GM21576 (cell line): ENCODE results near the gene CLMN.
"Not testable (repeated sequence)": the region's sequence is repeated elsewhere in the genome, so short reads cannot be mapped to it uniquely, and the experiment has no call there.

Source experiments
- ATAC-seq: cut with Tn5 transposase; IDR thresholded peaks from one replicate; pipeline ENCODE4 v1.9.1; 2021; ENCODE audit warnings: mild to moderate bottlenecking, moderate library complexity; ENCODE audit not compliant: unreplicated experiment

The CLMN gene

GRCh38 chr14:95146079-95146771 lies 173.5 kb downstream of the CLMN start:
- no peak for ATAC-seq

- no peak for ATAC-seq
Measured at GRCh38 chr14:95144849-95145248, 174.9 kb downstream of the CLMN start.

- ATAC-seq = no peak
Measured at GRCh38 chr14:95143808-95144620, 175.7 kb downstream of the CLMN start.

- no peak for ATAC-seq
Measured at GRCh38 chr14:95142208-95142607, 177.5 kb downstream of the CLMN start.

- ATAC-seq = no peak
Measured at GRCh38 chr14:95141684-95142083, 178.0 kb downstream of the CLMN start.

- ATAC-seq = no peak
Measured at GRCh38 chr14:95140060-95140858, 179.4 kb downstream of the CLMN start.

GRCh38 chr14:95138876-95139275 lies 180.8 kb downstream of the CLMN start:
- ATAC-seq = no peak

- not testable (repeated sequence) for ATAC-seq
Measured at GRCh38 chr14:95138455-95138854, 181.3 kb downstream of the CLMN start.

- ATAC-seq = no peak
Measured at GRCh38 chr14:95137804-95138167, 181.9 kb downstream of the CLMN start.

GRCh38 chr14:95137164-95137803 lies 182.4 kb downstream of the CLMN start:
- ATAC-seq = no peak

GRCh38 chr14:95136631-95137030 lies 183.1 kb downstream of the CLMN start:
- ATAC-seq = no peak

GRCh38 chr14:95134304-95134933 lies 185.3 kb downstream of the CLMN start:
- no peak for ATAC-seq

- ATAC-seq = no peak
Measured at GRCh38 chr14:95133282-95133681, 186.4 kb downstream of the CLMN start.

- no peak for ATAC-seq
Measured at GRCh38 chr14:95132760-95133159, 186.9 kb downstream of the CLMN start.
